Loucy (cell line): Measurements from ENCODE around the gene CASZ1.

Experiments
- H2AFZ ChIP-seq: fragments of 200-600 bp; sonication (generic); 2 replicates; pipeline ENCODE4 v1.6.0; 2016; ENCODE audit warnings: antibody characterized with exemption, mild to moderate bottlenecking, low read length, moderate library complexity
- H3F3A ChIP-seq: fragments of 200-600 bp; 2 replicates; pipeline ENCODE4 v1.6.0; 2016; ENCODE audit warnings: antibody characterized with exemption, low read depth, mild to moderate bottlenecking
- H3K27me3 ChIP-seq: fragments of 200-600 bp; sonication (generic); 2 replicates; pipeline ENCODE4 v1.6.1; 2014; ENCODE audit warnings: low read length, mild to moderate bottlenecking; ENCODE audit not compliant: insufficient read depth, poor library complexity, severe bottlenecking
- H3K36me3 ChIP-seq: fragments of 200-600 bp; sonication (generic); 2 replicates; pipeline ENCODE4 v1.6.1; 2016; ENCODE audit warnings: low read length; ENCODE audit not compliant: insufficient read depth
- H3K4me1 ChIP-seq: fragments of 200-600 bp; sonication (generic); 2 replicates; pipeline ENCODE4 v1.5.1; 2014; ENCODE audit warnings: low read length, mild to moderate bottlenecking; ENCODE audit not compliant: insufficient read depth, poor library complexity, severe bottlenecking
- H3K4me2 ChIP-seq: fragments of 200-600 bp; sonication (generic); 2 replicates; pipeline ENCODE4 v1.6.0; 2014; ENCODE audit warnings: antibody characterized with exemption, low read length, low read depth, mild to moderate bottlenecking; ENCODE audit not compliant: poor library complexity, severe bottlenecking
- H3K4me3 ChIP-seq: fragments of 200-600 bp; sonication (generic); 2 replicates; pipeline ENCODE4 v1.5.1; 2014; ENCODE audit warnings: low read length, mild to moderate bottlenecking, mixed read lengths; ENCODE audit not compliant: poor library complexity, severe bottlenecking
- H3K79me2 ChIP-seq: fragments of 200-600 bp; sonication (generic); 2 replicates; pipeline ENCODE4 v1.6.1; 2014; ENCODE audit warnings: low read length; ENCODE audit not compliant: insufficient read depth
- H3K9ac ChIP-seq: fragments of 200-600 bp; sonication (generic); 2 replicates; pipeline ENCODE4 v1.6.0; 2014; ENCODE audit warnings: mild to moderate bottlenecking, low read depth, low read length, moderate library complexity; ENCODE audit not compliant: poor library complexity, severe bottlenecking
- H3K9me2 ChIP-seq: fragments of 200-600 bp; sonication (generic); replicated peaks from 2 replicates; pipeline ENCODE4 v1.6.1; 2016; ENCODE audit warnings: low read depth, low read length, mixed read lengths
- H3K9me3 ChIP-seq: fragments of 200-600 bp; sonication (generic); 2 replicates; pipeline ENCODE4 v1.6.1; 2014; ENCODE audit warnings: mild to moderate bottlenecking, antibody characterized with exemption, low read length, low read depth; ENCODE audit not compliant: insufficient read depth
- H4K20me1 ChIP-seq: fragments of 200-600 bp; sonication (generic); 2 replicates; pipeline ENCODE4 v1.6.0; 2014; ENCODE audit warnings: antibody characterized with exemption, low read length, mild to moderate bottlenecking; ENCODE audit not compliant: insufficient read depth, poor library complexity, severe bottlenecking
- EZH2phosphoT487 ChIP-seq: fragments of 200-600 bp; IDR thresholded peaks from 2 replicates; pipeline ENCODE4 v1.6.1; 2018; ENCODE audit warnings: antibody characterized with exemption, mild to moderate bottlenecking, moderate library complexity, borderline replicate concordance
- TF ChIP-seq, protein P1 (sequence below): fragments of 200-600 bp; sonication (generic); conservative IDR thresholded peaks from 2 replicates; pipeline ENCODE4 v1.5.1; 2014; ENCODE audit warnings: mild to moderate bottlenecking, antibody characterized with exemption, low read length

CASZ1 gene

DNA sequence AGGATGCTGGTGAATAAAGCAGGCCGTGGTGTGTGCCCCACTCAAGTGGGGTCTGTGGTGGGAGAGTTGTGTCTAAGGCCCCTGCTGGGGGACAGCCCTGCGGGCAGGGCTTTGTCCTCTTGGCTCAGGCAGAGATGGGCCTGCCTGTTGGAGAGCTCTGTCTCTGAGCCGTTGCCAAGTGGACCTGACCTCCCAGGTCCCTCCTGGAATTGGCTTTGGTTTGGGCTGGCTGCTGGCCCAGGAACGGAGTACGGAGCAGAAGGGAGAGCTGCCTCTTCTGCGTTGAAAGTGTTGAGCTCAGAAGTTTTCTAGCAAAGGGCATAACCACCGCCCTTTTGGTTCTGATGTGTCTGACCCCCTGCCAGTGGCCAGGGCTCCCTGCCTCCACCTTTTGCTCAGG, 167.8 kb downstream of the CASZ1 start:
- no peak overlapping the region for H3K4me2 ChIP-seq
- TF ChIP-seq, protein P1, sequence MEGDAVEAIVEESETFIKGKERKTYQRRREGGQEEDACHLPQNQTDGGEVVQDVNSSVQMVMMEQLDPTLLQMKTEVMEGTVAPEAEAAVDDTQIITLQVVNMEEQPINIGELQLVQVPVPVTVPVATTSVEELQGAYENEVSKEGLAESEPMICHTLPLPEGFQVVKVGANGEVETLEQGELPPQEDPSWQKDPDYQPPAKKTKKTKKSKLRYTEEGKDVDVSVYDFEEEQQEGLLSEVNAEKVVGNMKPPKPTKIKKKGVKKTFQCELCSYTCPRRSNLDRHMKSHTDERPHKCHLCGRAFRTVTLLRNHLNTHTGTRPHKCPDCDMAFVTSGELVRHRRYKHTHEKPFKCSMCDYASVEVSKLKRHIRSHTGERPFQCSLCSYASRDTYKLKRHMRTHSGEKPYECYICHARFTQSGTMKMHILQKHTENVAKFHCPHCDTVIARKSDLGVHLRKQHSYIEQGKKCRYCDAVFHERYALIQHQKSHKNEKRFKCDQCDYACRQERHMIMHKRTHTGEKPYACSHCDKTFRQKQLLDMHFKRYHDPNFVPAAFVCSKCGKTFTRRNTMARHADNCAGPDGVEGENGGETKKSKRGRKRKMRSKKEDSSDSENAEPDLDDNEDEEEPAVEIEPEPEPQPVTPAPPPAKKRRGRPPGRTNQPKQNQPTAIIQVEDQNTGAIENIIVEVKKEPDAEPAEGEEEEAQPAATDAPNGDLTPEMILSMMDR = no peak
- no peak for TF ChIP-seq EZH2phosphoT487
- H3K4me3 ChIP-seq = no peak overlapping the region

DNA sequence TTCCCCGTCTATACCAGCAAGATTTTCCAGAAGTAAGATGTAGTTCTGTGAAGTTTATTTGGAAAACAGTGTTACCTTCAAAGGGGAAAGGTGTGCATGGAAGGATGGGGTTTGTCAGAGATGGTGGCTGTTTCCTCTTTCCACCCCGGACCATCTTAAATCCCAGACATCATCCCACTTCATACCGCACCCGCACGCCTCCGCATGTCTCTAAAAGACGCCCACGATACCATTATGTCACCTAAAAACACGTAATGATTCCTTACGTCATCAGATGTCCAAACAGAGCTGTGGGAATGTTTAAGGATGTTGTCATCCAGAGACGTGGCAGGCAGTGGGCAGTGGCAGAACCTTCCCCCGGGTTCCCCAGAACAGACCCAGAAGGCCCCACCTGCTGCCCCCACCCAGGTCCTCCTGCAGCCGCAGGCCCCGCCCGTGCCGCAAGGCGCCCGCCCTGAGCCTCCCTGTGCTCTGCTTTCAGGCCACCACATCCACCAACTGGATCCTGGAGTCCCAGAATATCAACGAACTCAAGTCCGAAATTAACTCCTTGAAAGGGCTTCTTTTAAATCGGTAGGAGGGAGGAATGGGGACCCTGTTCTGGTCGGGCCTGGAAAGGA, 169.5 kb downstream of the CASZ1 start:
- Histone ChIP-seq H3K9ac (no peak overlapping the region), H3K27me3 (no peaks in the 10 kb centered on the region), H3K9me3 (no peaks in the 10 kb centered on the region), H3K4me2 (no peak overlapping the region), H3K79me2 (no peaks in the 10 kb centered on the region), H2AFZ (no peak overlapping the region), H4K20me1 (no peaks in the 10 kb centered on the region), H3K9me2 (no peaks in the 10 kb centered on the region), H3K4me3 (no peak overlapping the region), H3K4me1 (peaks cover 4% of the 10 kb centered on the region), H3F3A (no peaks in the 10 kb centered on the region), H3K36me3 (peaks cover 37% of the 10 kb centered on the region; the same call in 1 of the 2 replicates)
- TF ChIP-seq, protein P1 = no peak
- no peak for TF ChIP-seq EZH2phosphoT487

More for the DNA sequence above, 167.8 kb downstream of the CASZ1 start:
- Histone ChIP-seq H3K79me2 (no peaks in the 10 kb centered on the region), H3F3A (no peaks in the 10 kb centered on the region), H3K9me3 (no peaks in the 10 kb centered on the region), H3K27me3 (no peaks in the 10 kb centered on the region), H3K36me3 (peaks cover 27% of the 10 kb centered on the region; the same call in 1 of the 2 replicates), H3K4me1 (peaks cover 4% of the 10 kb centered on the region), H2AFZ (no peak overlapping the region), H3K9me2 (no peaks in the 10 kb centered on the region), H4K20me1 (no peaks in the 10 kb centered on the region), H3K9ac (no peak overlapping the region)

DNA sequence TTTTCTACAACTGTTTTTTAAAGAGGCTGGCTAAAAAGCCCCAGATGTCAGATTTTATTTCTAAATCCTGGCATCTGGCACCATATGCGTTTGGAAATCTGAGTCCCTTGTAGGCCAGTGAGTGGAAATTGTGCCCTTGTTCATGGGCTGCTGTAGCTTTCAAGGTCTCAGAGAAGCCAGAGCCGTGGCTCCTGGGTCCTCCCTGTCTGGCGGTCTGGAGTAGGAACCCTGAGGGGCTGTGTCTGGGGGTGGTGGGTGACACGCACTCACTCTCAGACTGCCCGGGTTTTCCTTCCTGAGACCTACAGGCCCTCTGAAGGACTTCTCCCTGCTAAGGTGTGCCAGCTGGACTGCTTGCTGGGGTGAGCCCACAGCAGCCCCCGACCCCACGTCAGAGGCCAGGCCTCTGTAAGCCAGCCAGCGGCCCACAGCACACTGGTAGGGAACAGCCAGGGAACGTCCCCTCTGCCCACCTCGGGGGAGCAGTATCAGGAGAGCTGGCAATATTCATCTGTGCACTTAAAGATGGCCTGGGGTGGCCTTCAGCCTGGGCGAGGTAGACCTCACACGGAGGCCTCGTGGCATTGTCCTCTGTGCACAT, 170.2 kb downstream of the CASZ1 start:
- TF ChIP-seq, protein P1 = no peak
- no peak for TF ChIP-seq EZH2phosphoT487
- peaks cover 37% of the 10 kb centered on the region; the same call in 1 of the 2 replicates for H3K36me3 ChIP-seq
- no peaks in the 10 kb centered on the region for H3K27me3 ChIP-seq

More for the DNA sequence above, 170.2 kb downstream of the CASZ1 start:
- H3F3A ChIP-seq = no peaks in the 10 kb centered on the region
- no peak overlapping the region for H3K4me3 ChIP-seq
- no peak overlapping the region for H3K4me2 ChIP-seq
- H3K9me2 ChIP-seq = no peaks in the 10 kb centered on the region
- H3K4me1 ChIP-seq = peaks cover 4% of the 10 kb centered on the region
- no peaks in the 10 kb centered on the region for H3K9me3 ChIP-seq
- no peaks in the 10 kb centered on the region for H4K20me1 ChIP-seq
- H3K9ac ChIP-seq = no peak overlapping the region
- no peaks in the 10 kb centered on the region for H3K79me2 ChIP-seq
- no peak overlapping the region for H2AFZ ChIP-seq
